ENCODE results near the gene VPS51. TPM values are rescaled to one million over a fixed set of nuclear protein-coding genes. Genes with fewer than 3 reads are reported as not detected.

The VPS51 gene
- total and polyA plus RNA-seq, 9 of the 15 experiments (the other 6 are each of a cell fraction or from before 2014, with no cell fraction given): 1.8 to 143 (median 46.8) TPM

GRCh38 chr11:65083834-65084597, 12.0 kb upstream of the VPS51 start, which contains the start of the genes CDCA5 and ZFPL1 (continued):
- TF ChIP-seq, protein P1, sequence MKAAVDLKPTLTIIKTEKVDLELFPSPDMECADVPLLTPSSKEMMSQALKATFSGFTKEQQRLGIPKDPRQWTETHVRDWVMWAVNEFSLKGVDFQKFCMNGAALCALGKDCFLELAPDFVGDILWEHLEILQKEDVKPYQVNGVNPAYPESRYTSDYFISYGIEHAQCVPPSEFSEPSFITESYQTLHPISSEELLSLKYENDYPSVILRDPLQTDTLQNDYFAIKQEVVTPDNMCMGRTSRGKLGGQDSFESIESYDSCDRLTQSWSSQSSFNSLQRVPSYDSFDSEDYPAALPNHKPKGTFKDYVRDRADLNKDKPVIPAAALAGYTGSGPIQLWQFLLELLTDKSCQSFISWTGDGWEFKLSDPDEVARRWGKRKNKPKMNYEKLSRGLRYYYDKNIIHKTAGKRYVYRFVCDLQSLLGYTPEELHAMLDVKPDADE (conservative IDR thresholded peaks at IDR 0.05; ENCODE audit: control insufficient read depth, low read depth, low read length): peak; percentile 89
- TF ChIP-seq MTA1 (IDR thresholded peaks at IDR 0.05; ENCODE audit: borderline replicate concordance) (peak; percentile 99), RFX1 (IDR thresholded peaks at IDR 0.05) (no peak), MLLT1 (IDR thresholded peaks at IDR 0.05) (peak; percentile 14 to 36; a peak in 2 of 4 replicates), ZNF583 (CRISPR knock-in tag; IDR thresholded peaks at IDR 0.05) (peak; percentile 41; the same call in 1 of the 2 replicates), RFX5 (IDR thresholded peaks at IDR 0.05; ENCODE audit: low read depth, low read length) (peak; percentile 50; the same call in 1 of the 2 replicates), DIDO1 (tag; IDR thresholded peaks at IDR 0.05; ENCODE audit: low read depth) (peak; percentile 87), ARNT (IDR thresholded peaks at IDR 0.05) (no peak), FOXJ2 (tag; IDR thresholded peaks at IDR 0.05) (peak; percentile 59; the same call in 1 of the 2 replicates), ATF7 (IDR thresholded peaks at IDR 0.05) (peak; percentile 95), TCF7L2 (IDR thresholded peaks at IDR 0.05; ENCODE audit: low read depth, low read length) (no peak), RBM14 (IDR thresholded peaks at IDR 0.05; ENCODE audit: borderline replicate concordance, insufficient read depth, low read depth, low read length) (peak; percentile 75; the same call in 1 of the 2 replicates), TBL1XR1 (IDR thresholded peaks at IDR 0.05; ENCODE audit: low read length in 2 of 2) (peak in 1 of 2 experiments; percentile 79; a peak in 2 of 4 replicates), ZNF511 (CRISPR knock-in tag; IDR thresholded peaks at IDR 0.05) (0 out of 2 replicates have a peak, but pooled peaks have one; percentile 15), FOXK2 (conservative IDR thresholded peaks at IDR 0.05 in 1 of 2, IDR thresholded peaks at IDR 0.05 in 1 of 2; ENCODE audit: low read depth in 2 of 2) (peak; percentile 87 to 88), PML (IDR thresholded peaks at IDR 0.05; ENCODE audit: low read length) (peak; percentile 70), RBM39 (optimal IDR thresholded peaks at IDR 0.05; ENCODE audit: low read depth, low read length) (no peak), FOXM1 (IDR thresholded peaks at IDR 0.05; ENCODE audit: low read depth) (no peak), FOXM1 (CRISPR knock-in tag; IDR thresholded peaks at IDR 0.05; ENCODE audit: low read depth) (peak; percentile 71; the same call in 1 of the 2 replicates), JUN (IDR thresholded peaks at IDR 0.05; ENCODE audit: borderline replicate concordance, low read depth, low read length) (peak; percentile 68; the same call in 1 of the 2 replicates), JUN (CRISPR knock-in tag; IDR thresholded peaks at IDR 0.05; ENCODE audit: borderline replicate concordance) (no peak), AFF4 (CRISPR knock-in tag; IDR thresholded peaks at IDR 0.05) (peak; percentile 70)

All from K562 (cell line).